ENCODE data around the gene AJUBA.
"Not testable (repeated sequence)": the region's sequence is repeated elsewhere in the genome, so short reads cannot be mapped to it uniquely, and the experiment has no call there.

Gene AJUBA

DNA sequence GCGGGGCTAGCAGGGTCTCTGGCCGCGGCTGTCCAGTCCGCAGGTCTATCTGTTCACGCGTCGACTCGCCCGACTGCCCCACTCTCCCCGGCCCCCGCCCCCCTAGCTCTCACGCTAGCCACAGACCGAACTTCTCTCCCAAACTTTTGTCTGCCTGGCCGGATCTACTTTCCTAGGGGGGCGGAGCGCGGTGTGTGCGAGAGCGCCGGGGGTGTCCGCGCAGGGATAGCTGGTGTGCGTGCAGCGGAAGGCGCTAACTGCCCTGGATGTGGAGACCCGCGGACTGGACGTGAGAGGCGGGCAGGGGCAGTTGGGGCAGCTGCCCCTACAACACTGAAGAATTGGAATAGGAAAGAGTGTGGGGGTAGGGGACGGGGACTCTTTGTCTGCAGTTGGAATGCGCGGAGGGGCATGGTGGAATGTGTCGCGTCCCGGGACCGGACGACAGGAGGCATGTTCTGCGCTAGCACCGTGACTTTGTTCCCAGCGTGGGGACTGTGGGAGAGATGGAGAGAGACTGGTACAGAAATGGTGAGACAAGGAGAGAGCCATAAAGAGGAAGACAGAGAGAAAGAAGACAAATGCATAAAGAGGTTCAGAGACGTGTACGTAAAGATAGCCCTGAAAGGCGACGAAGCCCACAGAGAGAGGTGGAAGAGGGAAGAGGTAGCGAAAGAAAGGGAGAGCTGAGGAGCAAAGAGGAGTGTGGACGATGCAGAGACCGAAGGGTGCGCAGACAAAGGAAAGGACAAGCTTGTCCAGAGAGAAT lies at the start of gene AJUBA:
Gene AJUBA, minus strand, starts transcription at position 75 of the 769 bp plus-strand sequence. CDS start 285 bp downstream, outside the sequence.
- DNase-seq (ENCODE audit: low read depth in 3 of 3), result peak; percentile 54 to 80 (median 56)

GRCh38 chr14:23030936-23031335 lies 48.6 kb upstream of the AJUBA start:
- DNase-seq (ENCODE audit: low read depth in 3 of 3), result no peak

GRCh38 chr14:23028799-23029198 lies 46.4 kb upstream of the AJUBA start:
- DNase-seq (ENCODE audit: low read depth in 3 of 3), result no peak

DNA sequence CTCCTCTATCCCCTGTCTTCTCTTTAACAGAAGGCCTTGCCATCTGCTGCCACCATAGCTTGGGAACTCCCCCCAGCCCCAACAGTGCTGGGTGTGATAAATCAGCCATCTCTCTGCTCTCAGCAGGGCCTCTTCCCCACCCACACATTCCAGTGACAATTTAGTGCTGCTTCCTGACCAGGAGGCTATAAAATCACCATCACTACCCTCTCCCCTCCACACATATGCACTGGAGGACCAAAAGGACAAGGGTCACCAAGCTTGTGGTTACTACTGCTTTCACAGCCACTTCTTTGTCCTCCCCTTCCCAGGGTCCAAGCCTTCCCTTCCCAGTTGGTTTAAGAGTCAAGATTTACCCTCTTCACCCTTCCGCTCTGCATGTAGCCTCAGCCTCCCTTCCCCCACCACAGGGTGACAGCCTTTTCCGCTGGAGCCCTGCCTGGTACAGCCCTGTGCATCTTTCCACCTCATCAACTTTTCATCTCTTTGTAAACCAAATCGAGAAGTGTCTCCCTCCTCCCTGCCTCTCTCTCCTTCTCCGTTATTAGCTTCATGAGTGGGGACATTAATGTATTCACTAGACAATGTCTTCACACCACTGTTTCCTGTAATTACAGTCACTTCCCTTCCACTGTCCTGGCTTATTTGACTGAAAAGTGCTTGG lies 42.9 kb upstream of the AJUBA start:
- DNase-seq (ENCODE audit: low read depth in 3 of 3), result no peak

GRCh38 chr14:23024612-23025075 lies 42.3 kb upstream of the AJUBA start:
- no peak for DNase-seq (ENCODE audit: low read depth in 3 of 3)

- no peak for DNase-seq (ENCODE audit: low read depth in 3 of 3)
Observed at GRCh38 chr14:23023795-23024152, 41.4 kb upstream of the AJUBA start.

DNA sequence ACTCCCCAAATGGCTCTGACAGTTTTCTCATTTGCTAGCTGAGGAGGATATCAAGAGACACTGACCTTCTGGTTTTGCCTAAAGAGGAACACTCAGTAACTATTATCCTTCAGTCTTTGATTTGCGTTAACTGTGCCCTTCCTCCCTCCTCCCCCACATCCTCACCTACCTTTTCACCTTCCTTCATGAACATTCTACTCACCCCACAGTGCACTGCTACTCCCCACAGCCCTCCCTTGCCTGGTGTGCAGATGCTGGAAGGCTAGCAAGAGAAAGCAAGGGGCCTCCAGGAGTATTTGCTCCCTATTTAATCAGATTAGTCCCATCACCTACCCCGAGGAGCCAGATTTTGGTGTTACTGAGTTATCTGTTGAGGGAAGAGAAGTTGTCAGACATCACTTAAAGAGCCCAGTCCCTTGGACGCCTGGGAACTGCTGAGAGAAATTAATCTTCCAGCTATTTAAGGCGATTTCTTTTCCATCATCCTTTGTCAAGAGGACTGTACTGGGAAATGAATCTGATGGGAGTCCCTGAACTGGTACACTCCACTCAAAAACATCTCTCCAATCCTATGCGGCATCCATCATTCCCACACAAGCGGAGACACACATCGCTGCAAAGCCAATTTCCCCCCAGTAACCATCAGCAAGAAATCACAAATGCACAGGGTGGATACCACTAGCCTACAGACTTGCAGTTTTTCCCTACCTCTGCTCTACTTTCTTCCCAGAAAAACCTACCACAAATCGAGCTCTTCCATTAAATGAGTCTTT lies 40.9 kb upstream of the AJUBA start:
- no peak for DNase-seq (ENCODE audit: low read depth in 3 of 3)

DNA sequence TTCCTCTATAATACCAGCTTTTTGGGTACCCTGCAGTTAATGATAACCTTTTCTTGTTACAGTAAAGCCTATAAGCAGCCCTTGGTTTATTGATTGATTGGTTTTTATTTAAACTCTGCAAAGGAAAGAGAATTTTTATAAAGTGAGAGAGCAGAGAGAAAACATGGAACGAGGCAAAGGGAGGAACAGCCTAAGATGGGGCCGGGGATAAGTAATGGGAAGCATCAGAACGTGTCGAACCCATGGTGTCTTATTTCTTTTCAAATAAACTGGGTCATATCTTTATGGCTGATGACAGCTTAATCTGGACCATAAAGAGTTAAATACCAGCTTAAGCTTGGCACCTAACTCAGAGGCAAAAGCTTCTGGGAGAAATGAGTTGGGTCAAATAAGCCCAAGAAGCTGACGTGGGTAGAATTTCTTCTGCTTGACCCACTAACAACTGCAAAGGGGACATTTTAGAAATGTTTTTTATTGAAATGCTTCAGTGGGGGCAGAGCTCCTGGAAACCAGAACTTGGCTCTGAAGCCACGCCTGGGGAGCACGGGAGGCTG lies 39.6 kb upstream of the AJUBA start:
- no peak for DNase-seq (ENCODE audit: low read depth in 3 of 3)

DNA sequence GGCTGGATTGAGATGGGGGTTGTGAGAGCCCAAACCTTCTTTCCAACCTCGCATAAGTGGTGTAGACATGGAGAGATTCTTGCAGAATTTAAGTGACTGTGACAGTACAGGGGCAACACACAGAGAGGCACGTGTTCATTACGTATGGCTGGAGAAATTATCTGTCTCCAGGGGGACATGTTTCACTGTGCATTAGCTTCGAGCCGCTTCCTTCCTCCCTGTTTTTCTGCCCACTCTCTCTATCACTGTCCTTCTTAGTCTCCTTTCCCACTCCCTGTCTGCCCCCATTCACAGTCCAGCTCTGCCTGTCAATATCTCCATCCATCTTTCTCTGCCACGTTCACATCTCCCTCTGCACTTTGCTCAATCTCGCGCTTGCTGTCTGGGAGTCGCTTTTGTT lies 39.1 kb upstream of the AJUBA start:
- no peak for DNase-seq (ENCODE audit: low read depth in 3 of 3)

DNA sequence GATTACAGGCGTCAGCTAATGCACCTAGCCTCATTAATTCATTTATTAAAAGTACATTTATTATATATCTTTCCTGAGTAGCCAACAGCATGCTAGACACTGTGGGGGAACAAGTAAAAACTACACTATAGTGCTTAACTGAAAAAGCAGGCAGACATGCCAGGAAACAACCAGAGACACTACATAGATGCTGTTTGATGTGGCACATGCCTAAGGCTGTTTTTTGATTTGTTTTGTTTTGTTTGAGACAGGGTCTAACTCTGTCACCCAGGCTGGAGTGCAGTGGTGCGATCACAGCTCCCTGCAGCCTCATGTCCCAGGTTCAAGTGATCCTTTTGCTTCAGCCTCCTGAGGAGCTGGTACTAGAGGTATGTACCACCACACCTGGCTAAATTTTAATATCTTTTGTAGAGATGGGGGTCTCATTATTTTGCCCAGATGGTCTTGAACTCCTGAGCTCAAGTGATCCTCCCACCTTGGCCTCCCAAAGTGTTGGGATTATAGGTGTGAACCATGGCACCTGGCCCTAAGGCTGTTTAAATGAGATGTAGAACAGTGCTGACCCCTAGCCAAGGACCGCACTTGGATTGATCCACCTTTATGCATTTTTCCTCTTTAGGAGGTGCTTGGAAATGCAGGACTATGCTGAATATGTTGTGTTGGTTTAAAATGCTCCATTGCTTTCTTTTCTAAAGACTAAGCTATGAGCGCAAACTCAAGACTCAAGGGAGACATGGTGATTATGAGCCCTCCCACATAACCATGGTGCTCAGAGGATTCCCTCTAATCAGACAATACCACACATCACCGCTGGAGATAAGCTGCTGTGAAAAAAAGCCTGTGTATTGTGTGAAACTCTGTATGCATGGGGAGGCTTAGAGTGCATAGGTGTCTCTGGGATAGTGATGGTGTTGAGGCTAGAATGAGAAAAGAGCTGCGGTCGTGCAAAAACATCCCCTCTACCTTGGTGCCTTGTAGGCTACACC lies 38.1 kb upstream of the AJUBA start:
- no peak for DNase-seq (ENCODE audit: low read depth in 3 of 3)

- no peak for DNase-seq (ENCODE audit: low read depth in 3 of 3)
Observed at GRCh38 chr14:23018107-23018506, 35.8 kb upstream of the AJUBA start.

GRCh38 chr14:23017091-23017490 lies 34.7 kb upstream of the AJUBA start:
- DNase-seq (ENCODE audit: low read depth in 3 of 3), result no peak

DNA sequence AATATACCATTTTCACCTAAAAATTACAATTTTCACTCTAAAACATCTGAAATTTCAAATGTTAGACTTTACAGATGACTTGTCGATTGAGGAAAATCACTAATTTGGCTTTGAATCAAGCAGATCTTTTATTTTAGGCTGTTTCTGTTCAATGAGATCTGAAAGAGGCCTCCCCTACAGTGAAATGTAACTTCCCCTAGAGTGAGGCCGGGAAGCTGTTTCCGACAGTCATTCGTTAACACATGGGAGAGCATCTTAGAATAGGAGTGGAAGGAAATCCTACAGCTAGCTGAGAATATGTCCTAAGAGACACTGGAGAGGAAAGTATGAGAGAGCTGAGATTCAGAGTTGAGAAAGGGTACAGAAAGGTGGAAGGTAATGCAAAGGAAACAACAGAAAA lies 33.3 kb upstream of the AJUBA start:
- no peak for DNase-seq (ENCODE audit: low read depth in 3 of 3)

GRCh38 chr14:23013749-23014054 lies 31.4 kb upstream of the AJUBA start:
- not testable (repeated sequence) for DNase-seq (ENCODE audit: low read depth in 3 of 3)

DNA sequence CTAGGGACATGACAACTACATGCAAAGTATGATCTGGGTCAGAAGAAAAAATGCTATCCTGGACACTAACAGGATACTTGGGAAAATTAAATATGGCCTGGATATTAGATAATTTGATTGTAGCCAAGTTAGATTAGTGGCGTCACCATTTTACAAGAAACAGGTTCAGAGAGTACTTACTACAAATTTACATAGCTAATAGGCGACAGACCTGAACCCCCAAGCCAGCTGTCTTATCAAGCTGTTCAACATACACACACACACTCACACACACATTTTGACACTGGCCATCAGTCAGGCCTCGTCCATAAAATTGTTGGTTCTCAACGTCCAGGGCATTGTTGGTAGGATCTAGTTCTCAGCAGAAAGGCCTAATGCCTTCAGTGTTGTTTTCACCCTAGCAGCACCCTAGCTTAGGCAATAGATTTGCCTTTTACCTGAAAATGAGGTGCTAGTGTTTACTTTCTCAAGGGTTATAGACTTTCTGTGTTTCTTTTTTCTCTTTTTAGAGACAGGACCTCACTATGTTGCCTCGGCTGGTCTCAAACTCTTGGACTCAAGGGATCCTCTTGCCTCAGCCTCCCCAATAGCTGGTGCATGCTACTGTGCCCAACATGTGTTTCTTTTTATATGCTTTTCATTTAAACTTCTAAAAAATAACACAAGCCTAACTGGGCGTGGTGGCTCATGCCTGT lies 30.9 kb upstream of the AJUBA start:
- no peak for DNase-seq (ENCODE audit: low read depth in 3 of 3)

- DNase-seq (ENCODE audit: low read depth in 3 of 3), result peak; percentile 61 to 83 (median 64)
Observed at GRCh38 chr14:23009939-23010726, 27.8 kb upstream of the AJUBA start, which contains the start of gene C14orf93. TSS of gene C14orf93 (minus strand) at chr14:23010143. CDS start at chr14:22999023, 11,120 bp downstream.

GRCh38 chr14:23009483-23009938 lies 27.2 kb upstream of the AJUBA start:
- DNase-seq (ENCODE audit: low read depth in 3 of 3), result no peak

GRCh38 chr14:23008831-23009230 lies 26.5 kb upstream of the AJUBA start:
- no peak for DNase-seq (ENCODE audit: low read depth in 3 of 3)

Data from stimulated activated CD4-positive, alpha-beta T cell treated with anti-CD3 and anti-CD28 coated beads, TNF-alpha, amount 100 ng/mL, for 24 hours (primary cell).